Tibial nerve (tissue), 4 donors: ENCODE data around the gene MYO1D. TPM values are rescaled to one million over a fixed set of nuclear protein-coding genes. Genes with fewer than 3 reads are reported as not detected.

Source experiments
- DNase-seq, 2 donors: peaks; one replicate each; pipeline ENCODE4 v3.0.0-alpha.2; 2019; ENCODE audit warnings: low spot score in 2 of 2
- H3K27ac ChIP-seq, 4 donors: fragments of 200-600 bp; sonication (generic) in 3 of 4; one replicate each; pipeline ENCODE4 v1.5.1; 2017 to 2019; ENCODE audit warnings: mild to moderate bottlenecking in 1 of 4
- H3K27me3 ChIP-seq, 2 donors: fragments of 200-600 bp; sonication (generic) in 1 of 2; one replicate each; pipeline versions ENCODE4 v1.5.1 to v1.6.0; 2017 to 2019
- H3K36me3 ChIP-seq, 3 donors: fragments of 200-600 bp; sonication (generic); one replicate each; pipeline ENCODE4 v1.5.1; 2018 to 2019
- H3K4me1 ChIP-seq, 4 donors: fragments of 200-600 bp; sonication (generic) in 3 of 4; one replicate each; pipeline ENCODE4 v1.5.1; 2017 to 2019
- H3K4me3 ChIP-seq, 4 donors: fragments of 200-600 bp; sonication (generic) in 3 of 4; one replicate each; pipeline ENCODE4 v1.5.1; 2017 to 2019; ENCODE audit warnings: mild to moderate bottlenecking in 1 of 4, moderate library complexity in 1 of 4
- H3K9me3 ChIP-seq, 4 donors: fragments of 200-600 bp; sonication (generic) in 3 of 4; one replicate each; pipeline ENCODE4 v1.5.1; 2017 to 2019
- EP300 ChIP-seq, 2 donors: sonication (generic); formaldehyde crosslinking; IDR thresholded peaks; one replicate each; pipeline ENCODE4 v1.6.1; 2017; ENCODE audit warnings: antibody characterized with exemption in 2 of 2, mild to moderate bottlenecking in 1 of 2
- POLR2A ChIP-seq, 2 donors: fragments of 450-650 bp; IDR thresholded peaks; one replicate each; pipeline ENCODE4 v1.6.1; 2017; ENCODE audit warnings: antibody characterized with exemption in 2 of 2, mild to moderate bottlenecking in 2 of 2, moderate library complexity in 2 of 2
- WGBS, 2 donors: methylation state at CpG; one replicate each; pipeline ENCODE4 v1.1.5; 2018; 5-methylcytosine and 5-hydroxymethylcytosine counted together
- total RNA-seq, 4 donors: library from RNA; depleted of rRNA; stranded (reverse); fragments of >200 nt; gene quantifications; one replicate each; pipeline ENCODE4 v1.1.0, GENCODE V29; 2016
- TF ChIP-seq, protein P1 (sequence below), 5 experiments: fragments of 200-600 bp in 3 of 5; fragments of 450-650 bp in 2 of 5; sonication (generic) in 3 of 5; IDR thresholded peaks; one replicate each; pipeline ENCODE4 v1.5.1; 2016 to 2019; ENCODE audit warnings: antibody characterized with exemption in 5 of 5, mild to moderate bottlenecking in 3 of 5, moderate library complexity in 2 of 5

The MYO1D gene
- total RNA-seq, 4 donors from 2014 or later, result 28.5 to 49.6 (median 42.4) TPM

DNA sequence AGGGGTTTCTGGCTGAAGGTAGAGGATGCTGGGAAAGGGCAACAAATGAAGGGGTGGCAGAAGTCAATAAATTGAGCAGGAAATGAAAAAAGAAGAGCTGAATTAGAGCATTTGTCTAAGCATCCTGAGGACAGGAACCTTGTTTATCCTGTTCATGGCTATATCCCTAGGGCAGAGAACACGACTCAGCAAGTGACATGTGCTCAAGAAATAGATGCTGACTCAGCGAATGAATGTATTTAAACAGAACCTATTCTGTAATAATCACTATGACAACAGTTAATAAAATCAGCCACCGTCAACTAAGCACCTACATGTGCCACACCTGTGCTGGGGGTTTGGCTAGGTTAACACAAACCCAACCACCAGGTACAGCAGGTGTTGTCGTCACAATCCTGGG, 309.8 kb downstream of the MYO1D start:
- H3K9me3 ChIP-seq, result no peaks in the 10 kb centered on the region
- no peaks in the 10 kb centered on the region for H3K36me3 ChIP-seq
- WGBS, 2 donors, result 82 to 88% methylated on average over 4 of the region's 4 CpGs
- no peaks in the 10 kb centered on the region for H3K27me3 ChIP-seq
- TF ChIP-seq POLR2A (IDR thresholded peaks at IDR 0.05) (no peak), EP300 (IDR thresholded peaks at IDR 0.05) (no peak)
- TF ChIP-seq, protein P1, sequence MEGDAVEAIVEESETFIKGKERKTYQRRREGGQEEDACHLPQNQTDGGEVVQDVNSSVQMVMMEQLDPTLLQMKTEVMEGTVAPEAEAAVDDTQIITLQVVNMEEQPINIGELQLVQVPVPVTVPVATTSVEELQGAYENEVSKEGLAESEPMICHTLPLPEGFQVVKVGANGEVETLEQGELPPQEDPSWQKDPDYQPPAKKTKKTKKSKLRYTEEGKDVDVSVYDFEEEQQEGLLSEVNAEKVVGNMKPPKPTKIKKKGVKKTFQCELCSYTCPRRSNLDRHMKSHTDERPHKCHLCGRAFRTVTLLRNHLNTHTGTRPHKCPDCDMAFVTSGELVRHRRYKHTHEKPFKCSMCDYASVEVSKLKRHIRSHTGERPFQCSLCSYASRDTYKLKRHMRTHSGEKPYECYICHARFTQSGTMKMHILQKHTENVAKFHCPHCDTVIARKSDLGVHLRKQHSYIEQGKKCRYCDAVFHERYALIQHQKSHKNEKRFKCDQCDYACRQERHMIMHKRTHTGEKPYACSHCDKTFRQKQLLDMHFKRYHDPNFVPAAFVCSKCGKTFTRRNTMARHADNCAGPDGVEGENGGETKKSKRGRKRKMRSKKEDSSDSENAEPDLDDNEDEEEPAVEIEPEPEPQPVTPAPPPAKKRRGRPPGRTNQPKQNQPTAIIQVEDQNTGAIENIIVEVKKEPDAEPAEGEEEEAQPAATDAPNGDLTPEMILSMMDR (IDR thresholded peaks at IDR 0.05), result no peak
- DNase-seq, result no peak
- no peaks in the 10 kb centered on the region for H3K4me1 ChIP-seq
- H3K4me3 ChIP-seq, result no peak overlapping the region
- no peak overlapping the region for H3K27ac ChIP-seq

DNA sequence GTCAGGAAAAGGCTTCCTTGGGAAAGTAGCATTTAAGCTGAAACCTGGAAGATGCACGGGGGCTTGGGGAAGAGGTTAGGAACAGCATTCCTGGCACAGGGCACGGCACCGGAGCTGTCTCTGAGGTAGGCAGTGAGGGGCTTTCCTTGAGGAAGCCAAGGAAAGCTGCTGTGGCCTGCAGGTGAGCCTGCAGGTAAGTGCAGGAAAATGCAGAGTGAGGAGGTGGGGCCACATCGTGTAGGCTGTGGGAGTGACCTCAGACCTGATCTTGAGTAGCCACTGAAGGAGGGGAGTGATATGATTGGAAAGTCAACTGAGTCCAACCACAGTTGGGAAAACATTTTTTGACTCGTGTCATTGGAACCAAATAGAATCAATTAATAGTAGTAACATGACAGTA, 310.6 kb downstream of the MYO1D start:
- Histone ChIP-seq H3K9me3 (no peaks in the 10 kb centered on the region), H3K36me3 (no peaks in the 10 kb centered on the region), H3K4me3 (no peak overlapping the region), H3K4me1 (no peaks in the 10 kb centered on the region), H3K27me3 (no peaks in the 10 kb centered on the region), H3K27ac (no peak overlapping the region)
- TF ChIP-seq, protein P1 (IDR thresholded peaks at IDR 0.05), result no peak
- TF ChIP-seq POLR2A (IDR thresholded peaks at IDR 0.05) (no peak), EP300 (IDR thresholded peaks at IDR 0.05) (no peak)
- DNase-seq, result no peak
- 78 to 80% methylated on average over 5 of the region's 5 CpGs for WGBS, 2 donors

- H3K4me3 ChIP-seq, result no peak overlapping the region
- no peaks in the 10 kb centered on the region for H3K9me3 ChIP-seq
- H3K36me3 ChIP-seq, result no peaks in the 10 kb centered on the region
- H3K27ac ChIP-seq, result no peak overlapping the region
- H3K4me1 ChIP-seq, result no peaks in the 10 kb centered on the region
- WGBS, 2 donors, result 87 to 92% methylated on average over 3 of the region's 3 CpGs
- no peak for DNase-seq
- TF ChIP-seq POLR2A (IDR thresholded peaks at IDR 0.05) (no peak), EP300 (IDR thresholded peaks at IDR 0.05) (no peak)
- TF ChIP-seq, protein P1 (IDR thresholded peaks at IDR 0.05), result no peak
- no peaks in the 10 kb centered on the region for H3K27me3 ChIP-seq
Measured at GRCh38 chr17:32565401-32565800, 311.5 kb downstream of the MYO1D start.

DNA sequence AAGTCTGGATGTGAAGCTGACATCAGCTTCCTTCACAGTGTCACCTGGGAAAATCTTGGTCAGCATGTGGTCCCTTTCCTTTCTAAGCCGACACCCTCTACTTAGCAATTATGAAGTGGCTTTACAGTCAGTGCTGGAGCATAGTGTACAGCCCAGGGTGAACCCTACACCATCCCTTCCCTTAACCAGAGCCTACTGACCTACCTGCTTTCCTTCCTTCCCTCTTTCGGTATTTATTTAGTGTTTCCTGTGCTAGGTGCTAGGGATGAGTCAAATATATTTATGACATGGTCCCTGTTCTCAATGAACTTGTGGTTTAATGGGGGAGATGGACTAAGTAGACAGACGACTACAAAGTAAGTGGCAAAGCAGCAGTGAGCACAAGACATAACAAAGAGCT, 312.6 kb downstream of the MYO1D start:
- Histone ChIP-seq H3K9me3 (no peaks in the 10 kb centered on the region), H3K4me3 (no peak overlapping the region), H3K4me1 (no peaks in the 10 kb centered on the region), H3K27me3 (no peaks in the 10 kb centered on the region), H3K27ac (no peak overlapping the region), H3K36me3 (no peaks in the 10 kb centered on the region)
- TF ChIP-seq EP300 (IDR thresholded peaks at IDR 0.05) (no peak), POLR2A (IDR thresholded peaks at IDR 0.05) (no peak)
- TF ChIP-seq, protein P1 (IDR thresholded peaks at IDR 0.05), result no peak
- 78% methylated on average over 3 of the region's 3 CpGs for WGBS, 2 donors
- no peak for DNase-seq

DNA sequence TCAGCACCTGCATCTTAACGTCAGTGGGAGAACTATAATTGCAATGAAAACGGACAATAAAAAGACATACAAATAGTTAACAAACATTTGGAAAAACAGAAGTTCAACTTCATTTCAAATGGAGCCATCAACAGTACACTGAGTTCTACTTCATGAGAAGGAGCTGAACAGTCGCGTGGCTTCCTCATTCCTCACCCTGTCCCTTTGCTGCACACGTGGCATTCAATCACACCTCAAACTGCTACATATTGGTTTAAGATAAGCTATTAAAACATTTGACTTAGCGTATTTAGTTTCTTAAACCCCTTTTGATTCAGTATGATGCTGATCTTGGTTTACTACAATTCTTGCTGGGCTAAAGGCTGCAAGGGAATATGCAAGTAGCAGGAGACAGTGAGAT, 313.3 kb downstream of the MYO1D start:
- WGBS, 2 donors, result 80 to 82% methylated on average over 6 of the region's 6 CpGs
- H3K4me1 ChIP-seq, result peaks cover 0 to 3% (median 0%) of the 10 kb centered on the region in 4 donors
- H3K4me3 ChIP-seq, result no peak overlapping the region
- TF ChIP-seq, protein P1 (IDR thresholded peaks at IDR 0.05), result no peak
- TF ChIP-seq EP300 (IDR thresholded peaks at IDR 0.05), result no peak
- no peak for TF ChIP-seq POLR2A (IDR thresholded peaks at IDR 0.05)
- H3K36me3 ChIP-seq, result no peaks in the 10 kb centered on the region
- no peak overlapping the region for H3K27ac ChIP-seq
- H3K27me3 ChIP-seq, result no peaks in the 10 kb centered on the region
- no peaks in the 10 kb centered on the region for H3K9me3 ChIP-seq
- DNase-seq, result no peak
